ENCODE data around the gene CLDN20. TPM values are rescaled to one million over a fixed set of nuclear protein-coding genes. Genes with fewer than 3 reads are reported as not detected.

Gene CLDN20
- total and polyA plus RNA-seq, 11 donors = 0.30 TPM; not detected in 10

- Histone ChIP-seq H3K27me3 (no peaks in the 10 kb centered on the region), H3K9me3 (no peaks in the 10 kb centered on the region), H3K36me3 (peaks cover 0 to 73% (median 61%) of the 10 kb centered on the region in 9 donors), H3K4me1 (peaks cover 0 to 22% (median 4%) of the 10 kb centered on the region in 12 donors), H3K27ac (no peak overlapping the region), H3K4me3 (no peak overlapping the region)
- TF ChIP-seq POLR2A (IDR thresholded peaks at IDR 0.05) (no peak), CTCF (IDR thresholded peaks at IDR 0.05) (no peak)
- WGBS, 4 donors = 83 to 96% (median 91%) methylated on average over 9 of the region's 9 CpGs
- intact Hi-C loops (cut with DNase I) = loop anchor here in 1 of 10 donors (10.0 kb wide), 1 partner anchor 323 kb away; no protein-coding TSS in a partner anchor
- ATAC-seq (no peak), DNase-seq (no peak)
Measured at GRCh38 chr6:155257796-155258195, 6.0 kb upstream of the CLDN20 start.

- H3K36me3 ChIP-seq = peaks cover 0 to 62% (median 58%) of the 10 kb centered on the region in 9 donors
- intact Hi-C loops (cut with DNase I) = loop anchor here in 1 of 10 donors (10.0 kb wide), 1 partner anchor 324 kb away; no protein-coding TSS in a partner anchor
- 93 to 96% (median 95%) methylated on average over 3 of the region's 3 CpGs for WGBS, 4 donors
- TF ChIP-seq POLR2A (IDR thresholded peaks at IDR 0.05) = no peak
- no peak for TF ChIP-seq CTCF (IDR thresholded peaks at IDR 0.05)
- no peaks in the 10 kb centered on the region for H3K9me3 ChIP-seq
- peaks cover 0 to 28% (median 4%) of the 10 kb centered on the region in 12 donors for H3K4me1 ChIP-seq
- H3K27me3 ChIP-seq = no peaks in the 10 kb centered on the region
- no peak overlapping the region for H3K27ac ChIP-seq
- DNase-seq = no peak
- H3K4me3 ChIP-seq = no peak overlapping the region
- no peak for ATAC-seq
Measured at GRCh38 chr6:155259204-155259603, 4.6 kb upstream of the CLDN20 start.

- intact Hi-C loops (cut with DNase I) = loop anchor here in 1 of 10 donors (10.0 kb wide), 1 partner anchor 325 kb away; no protein-coding TSS in a partner anchor
- H3K36me3 ChIP-seq = peaks cover 0 to 55% (median 51%) of the 10 kb centered on the region in 9 donors
Measured at GRCh38 chr6:155259897-155260296, 3.9 kb upstream of the CLDN20 start.

GRCh38 chr6:155260686-155261085 lies 3.1 kb upstream of the CLDN20 start:
- Histone ChIP-seq H3K4me1 (peaks cover 0 to 29% (median 4%) of the 10 kb centered on the region in 12 donors), H3K4me3 (no peak overlapping the region), H3K27me3 (no peaks in the 10 kb centered on the region), H3K36me3 (peaks cover 0 to 52% (median 44%) of the 10 kb centered on the region in 9 donors), H3K27ac (no peak overlapping the region), H3K9me3 (no peaks in the 10 kb centered on the region)
- ATAC-seq = no peak
- 38 to 55% (median 48%) methylated on average over 3 of the region's 3 CpGs for WGBS, 4 donors
- TF ChIP-seq POLR2A (IDR thresholded peaks at IDR 0.05) (no peak), CTCF (IDR thresholded peaks at IDR 0.05) (no peak)
- no peak for DNase-seq
- intact Hi-C loops (cut with DNase I) = no loop called here

More at GRCh38 chr6:155259897-155260296, 3.9 kb upstream of the CLDN20 start:
- H3K4me1 ChIP-seq = peaks cover 0 to 29% (median 4%) of the 10 kb centered on the region in 12 donors
- DNase-seq (no peak), ATAC-seq (no peak)
- WGBS, 4 donors = 82 to 96% (median 85%) methylated on average over 5 of the region's 5 CpGs
- H3K27me3 ChIP-seq = no peaks in the 10 kb centered on the region
- no peak for TF ChIP-seq POLR2A (IDR thresholded peaks at IDR 0.05)
- TF ChIP-seq CTCF (IDR thresholded peaks at IDR 0.05) = no peak
- H3K4me3 ChIP-seq = no peak overlapping the region
- no peaks in the 10 kb centered on the region for H3K9me3 ChIP-seq
- H3K27ac ChIP-seq = no peak overlapping the region

Measured in heart left ventricle (tissue), 16 donors.